NCI-H1092 (cell line): ENCODE data around the gene TMTC2.
"Not testable (repeated sequence)": the region's sequence is repeated elsewhere in the genome, so short reads cannot be mapped to it uniquely, and the experiment has no call there.

Experiments used
- DNase-seq: peaks from one replicate; lab custom pipeline; 2025; lab: John Stamatoyannopoulos, UW

The TMTC2 gene

GRCh38 chr12:82727886-82728285 is 41.2 kb downstream of the TMTC2 start:
- DNase-seq, result no peak

DNA sequence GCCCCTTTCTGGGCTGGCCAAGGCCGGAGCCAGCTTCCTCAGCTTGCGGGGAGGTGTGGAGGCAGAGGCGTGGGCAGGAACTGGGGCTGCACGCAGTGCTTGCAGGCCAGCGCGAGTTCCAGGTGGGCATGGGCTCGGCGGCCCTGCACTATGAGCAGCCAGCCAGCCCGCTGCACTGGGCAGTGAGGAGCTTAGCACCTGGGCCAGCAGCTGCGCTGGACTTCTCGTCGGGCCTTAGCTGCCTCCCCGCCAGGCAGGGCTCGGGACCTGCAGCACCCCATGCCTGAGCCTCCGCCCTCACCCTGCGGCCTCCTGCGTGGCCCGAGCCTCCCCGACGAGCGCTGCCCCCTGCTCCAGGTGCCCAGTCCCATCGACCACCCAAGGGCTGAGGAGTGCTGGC is 42.0 kb downstream of the TMTC2 start:
- no peak for DNase-seq

GRCh38 chr12:82730953-82731459 is 44.3 kb downstream of the TMTC2 start:
- no peak for DNase-seq

DNA sequence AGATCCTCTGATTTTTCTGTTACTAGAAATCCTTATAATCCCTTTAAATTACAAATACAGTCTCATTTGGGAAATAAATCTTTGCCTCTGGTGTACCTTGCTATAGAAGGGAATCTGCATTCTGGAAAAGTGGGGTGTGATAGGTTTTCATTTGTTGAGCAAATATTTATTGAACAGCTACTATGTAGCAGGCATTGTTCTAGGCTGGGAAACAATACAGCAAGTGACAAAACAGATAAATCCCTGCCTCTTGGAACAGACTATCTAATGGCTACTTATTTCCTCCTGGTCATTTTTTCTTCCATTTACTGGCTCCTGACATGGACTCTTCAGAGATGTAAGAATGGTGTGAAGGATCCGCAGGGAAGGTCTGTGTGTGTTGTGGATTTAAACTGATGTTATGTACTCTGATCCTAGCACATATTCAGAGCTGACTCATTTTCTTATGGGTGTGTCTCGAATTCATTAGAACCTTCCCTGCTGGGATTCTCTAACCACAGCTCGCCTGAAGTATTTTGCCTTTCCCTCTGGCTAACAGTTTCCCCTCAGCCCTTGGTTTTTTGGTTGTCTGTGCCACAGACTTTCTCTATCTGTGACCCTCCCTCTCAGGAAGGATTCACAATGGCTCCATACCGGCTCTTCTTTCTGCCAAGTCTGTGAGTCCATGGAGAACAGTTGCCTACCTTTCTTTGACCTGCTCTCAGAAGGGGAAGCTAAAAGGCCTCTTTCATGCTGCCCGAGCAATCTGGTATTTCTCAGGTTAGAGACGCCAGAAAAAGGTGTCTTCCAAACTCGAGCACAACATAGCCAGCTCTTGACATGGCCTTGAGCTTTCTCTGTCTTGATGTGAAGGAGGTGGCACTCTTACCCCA is 53.7 kb downstream of the TMTC2 start:
- DNase-seq, result no peak

DNA sequence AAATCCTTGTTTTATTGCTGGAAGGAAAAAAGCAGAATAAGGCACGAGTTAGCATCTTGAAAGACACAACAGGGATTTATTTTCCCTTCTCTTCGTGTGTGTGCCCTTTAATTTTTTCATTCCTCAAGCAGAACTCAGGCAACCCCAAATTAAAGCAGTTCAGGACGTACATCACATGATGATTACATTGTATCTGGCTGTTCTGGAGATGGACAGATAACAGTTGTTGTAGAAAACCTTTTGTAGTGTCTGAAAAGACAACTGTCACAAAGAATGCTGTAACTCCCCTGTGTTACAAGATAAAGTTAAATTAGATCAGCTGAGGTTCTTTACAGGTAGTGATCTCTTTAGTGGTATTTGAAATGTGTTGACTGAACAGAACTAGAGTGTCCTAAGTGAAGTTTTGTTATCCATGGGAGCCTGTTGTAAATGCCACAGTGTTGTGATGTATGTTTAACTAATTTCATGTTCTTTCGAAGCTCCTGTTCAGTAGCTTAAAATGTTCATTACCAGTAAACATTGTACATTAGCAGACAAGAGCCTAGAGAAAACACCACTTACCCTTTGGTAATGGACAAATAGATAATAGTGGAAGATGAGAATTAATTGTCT is 58.5 kb downstream of the TMTC2 start:
- no peak for DNase-seq

GRCh38 chr12:82745807-82746206 is 59.1 kb downstream of the TMTC2 start:
- DNase-seq, result no peak

DNA sequence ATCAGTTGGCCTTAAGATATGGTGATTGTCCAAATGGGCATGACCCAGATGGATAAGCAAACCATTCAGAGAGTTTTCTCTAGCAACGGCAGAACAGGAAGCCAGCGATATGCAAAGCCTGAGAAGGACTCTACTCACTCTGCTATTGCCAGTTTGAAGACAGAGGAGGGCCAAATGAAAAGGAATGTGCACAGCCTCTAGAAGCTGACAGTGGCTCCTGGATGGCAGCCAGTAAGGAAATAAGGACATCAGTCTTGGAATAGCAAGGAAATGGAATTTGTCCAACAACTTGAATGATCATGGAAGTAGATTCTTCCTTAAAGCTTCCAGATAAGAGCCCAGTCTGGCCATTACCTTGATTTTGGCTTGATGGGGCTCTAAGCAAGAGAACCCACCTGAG is 60.0 kb downstream of the TMTC2 start:
- no peak for DNase-seq

GRCh38 chr12:82749015-82749414 is 62.3 kb downstream of the TMTC2 start:
- DNase-seq, result no peak

GRCh38 chr12:82754856-82755255 is 68.2 kb downstream of the TMTC2 start:
- DNase-seq, result no peak

- no peak for DNase-seq
These were observed 69.6 kb downstream of the TMTC2 start for GRCh38 chr12:82756303-82756702.

GRCh38 chr12:82757059-82757458 is 70.4 kb downstream of the TMTC2 start:
- DNase-seq, result no peak

DNA sequence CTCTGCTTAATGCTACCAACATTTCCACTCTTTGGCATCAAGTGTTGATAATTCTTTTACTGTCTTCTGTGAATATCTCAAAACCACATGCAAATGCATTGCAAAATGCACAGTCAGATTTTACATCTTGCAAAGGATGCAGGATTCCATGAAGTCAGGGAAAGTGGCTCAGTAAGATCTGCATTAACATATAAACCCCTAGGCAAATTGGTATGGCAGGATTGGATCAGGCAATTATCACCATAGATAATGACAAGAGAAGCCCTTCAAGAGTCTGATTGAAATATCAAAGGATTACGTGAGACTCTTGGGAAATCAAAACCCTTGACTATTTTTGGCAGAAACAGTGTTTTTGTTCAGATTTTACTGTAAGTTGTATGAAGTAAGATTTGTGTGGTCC is 71.0 kb downstream of the TMTC2 start:
- no peak for DNase-seq

DNA sequence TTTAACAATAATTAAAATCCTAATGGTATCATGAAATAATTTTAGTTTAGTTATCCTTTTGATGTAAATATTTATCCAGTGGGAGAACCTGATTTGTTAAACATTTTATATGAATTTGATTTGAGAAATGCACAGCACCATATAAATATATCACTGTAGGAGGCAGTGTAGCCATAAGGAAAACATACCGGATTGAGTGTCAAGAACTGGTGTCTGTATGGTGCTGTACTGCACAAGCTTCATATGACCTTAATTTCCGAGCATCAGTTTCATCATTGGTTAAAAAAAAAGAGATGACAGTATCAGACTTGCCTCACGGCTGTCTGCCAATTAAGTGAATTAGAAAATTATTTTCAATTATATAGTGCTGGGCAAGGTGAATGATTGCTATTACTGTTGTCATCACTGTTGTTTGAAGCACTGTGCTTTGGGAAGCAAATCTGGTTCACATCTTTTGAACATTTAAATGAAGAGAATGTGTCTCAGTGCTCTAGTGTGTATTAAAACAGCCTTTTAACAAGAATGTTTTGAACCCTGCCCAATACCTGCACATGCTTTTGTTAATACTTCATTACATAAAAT is 72.1 kb downstream of the TMTC2 start:
- DNase-seq, result no peak

GRCh38 chr12:82760423-82760822 is 73.7 kb downstream of the TMTC2 start:
- DNase-seq, result no peak

DNA sequence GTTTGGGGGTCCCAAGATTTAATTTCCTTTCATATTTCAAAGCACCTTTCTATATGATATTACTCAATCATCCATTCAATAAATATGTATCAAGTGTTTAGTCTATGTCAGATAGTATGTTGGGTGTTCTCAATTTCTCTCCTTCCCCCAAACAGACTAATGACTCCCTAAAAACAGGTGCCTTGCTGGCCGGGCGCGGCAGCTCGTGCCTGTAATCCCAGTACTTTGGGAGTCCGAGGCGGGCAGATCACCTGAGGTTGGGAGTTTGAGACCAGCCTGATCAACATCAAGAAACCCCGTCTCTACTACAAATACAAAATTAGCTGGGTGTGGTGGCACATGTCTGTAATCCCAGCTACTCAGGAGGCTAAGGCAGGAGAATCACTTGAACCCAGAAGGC is 78.5 kb downstream of the TMTC2 start:
- DNase-seq, result not testable (repeated sequence)

- DNase-seq, result no peak
These were observed 79.4 kb downstream of the TMTC2 start for GRCh38 chr12:82765971-82766705.

DNA sequence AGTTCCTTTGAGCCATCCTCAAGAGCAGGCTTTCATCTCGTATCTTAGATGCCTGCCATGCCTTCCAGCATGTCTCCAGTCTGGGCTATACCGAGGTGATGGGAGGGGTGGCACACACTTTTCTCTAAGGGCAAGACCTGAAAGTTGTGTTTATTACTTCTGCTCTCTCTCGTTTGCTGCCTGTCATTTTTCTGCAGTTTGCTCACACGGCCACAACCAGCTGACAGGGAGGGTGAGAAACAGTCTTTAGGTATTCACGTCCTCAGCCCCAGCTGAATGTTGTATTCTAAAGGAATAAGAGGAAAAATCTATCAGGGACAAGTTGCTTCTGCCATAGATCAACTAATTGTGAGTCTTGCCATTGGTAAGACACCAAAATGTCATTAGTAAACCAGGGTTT is 88.0 kb downstream of the TMTC2 start:
- no peak for DNase-seq

GRCh38 chr12:82780517-82780916 is 93.8 kb downstream of the TMTC2 start:
- no peak for DNase-seq

- DNase-seq, result no peak
These were observed 94.7 kb downstream of the TMTC2 start for GRCh38 chr12:82781309-82781997.

DNA sequence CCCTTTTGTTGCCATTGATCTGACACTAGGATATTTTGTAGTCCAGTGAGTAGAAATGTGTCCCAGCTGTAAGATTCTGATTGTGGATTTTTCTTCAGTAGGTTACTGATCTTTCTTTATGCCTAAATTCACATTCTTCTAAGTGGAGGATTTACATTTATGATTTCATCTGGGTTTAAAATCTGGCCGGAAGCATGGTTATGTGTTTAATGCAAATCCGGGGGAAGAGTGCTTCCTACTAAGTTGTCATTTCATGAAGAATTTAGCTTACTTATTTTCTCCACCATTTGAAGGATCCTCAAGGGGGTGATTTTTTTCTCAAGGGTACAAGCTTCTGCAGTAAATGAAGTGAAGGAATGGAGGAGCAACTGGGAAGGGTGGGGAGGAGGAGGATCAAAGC is 96.7 kb downstream of the TMTC2 start:
- DNase-seq, result no peak

DNA sequence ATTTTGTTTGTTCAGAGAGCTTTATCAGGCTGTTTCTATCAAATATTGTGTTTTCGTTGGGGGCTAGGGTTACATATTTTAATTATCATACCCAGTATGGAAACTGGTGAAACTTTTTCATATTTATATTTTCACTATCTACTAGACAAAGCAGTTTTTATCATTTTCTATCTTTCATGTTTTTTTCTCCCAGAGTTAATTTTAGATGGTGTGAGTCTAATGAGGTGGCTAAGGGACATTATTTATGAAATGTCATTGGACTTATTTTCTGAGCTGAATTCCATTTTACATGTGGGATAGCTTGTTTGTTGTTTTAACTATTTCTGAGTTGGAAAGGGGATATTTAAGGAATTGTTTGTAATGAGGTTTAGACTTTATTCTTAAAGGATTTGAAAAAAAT is 100.3 kb downstream of the TMTC2 start:
- DNase-seq, result no peak

DNA sequence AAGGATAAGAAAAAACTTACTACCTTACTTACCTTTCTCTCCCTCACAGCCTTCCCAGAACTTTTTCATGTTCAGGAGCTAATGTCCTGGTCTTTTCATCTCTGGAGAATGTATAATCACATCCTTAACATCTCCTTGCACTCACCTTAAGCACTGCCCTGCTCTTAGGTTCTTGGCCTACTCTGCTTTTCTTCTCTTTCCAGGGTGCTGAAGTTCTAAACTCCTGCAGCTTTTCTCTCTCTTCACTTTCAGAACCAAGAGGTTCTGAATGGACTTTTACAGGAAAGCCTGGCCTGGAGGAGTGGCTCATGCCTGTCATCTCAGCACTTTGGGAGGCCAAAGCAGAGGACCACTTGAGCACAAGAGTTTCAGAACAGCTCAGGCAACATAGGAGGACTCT is 101.9 kb downstream of the TMTC2 start:
- no peak for DNase-seq
